HG02938 (cell line): ENCODE measurements around the gene PELI3.
A peak's percentile ranks its signal among the peaks of the same experiment; 100 is the strongest.
"Not testable (repeated sequence)": the region's sequence is repeated elsewhere in the genome, so short reads cannot be mapped to it uniquely, and the experiment has no call there.

ENCODE experiments used
- ATAC-seq: cut with Tn5 transposase; IDR thresholded peaks from one replicate; pipeline ENCODE4 v1.9.1; 2021; ENCODE audit warnings: mild to moderate bottlenecking, moderate library complexity; ENCODE audit not compliant: unreplicated experiment

The PELI3 gene, protein sequence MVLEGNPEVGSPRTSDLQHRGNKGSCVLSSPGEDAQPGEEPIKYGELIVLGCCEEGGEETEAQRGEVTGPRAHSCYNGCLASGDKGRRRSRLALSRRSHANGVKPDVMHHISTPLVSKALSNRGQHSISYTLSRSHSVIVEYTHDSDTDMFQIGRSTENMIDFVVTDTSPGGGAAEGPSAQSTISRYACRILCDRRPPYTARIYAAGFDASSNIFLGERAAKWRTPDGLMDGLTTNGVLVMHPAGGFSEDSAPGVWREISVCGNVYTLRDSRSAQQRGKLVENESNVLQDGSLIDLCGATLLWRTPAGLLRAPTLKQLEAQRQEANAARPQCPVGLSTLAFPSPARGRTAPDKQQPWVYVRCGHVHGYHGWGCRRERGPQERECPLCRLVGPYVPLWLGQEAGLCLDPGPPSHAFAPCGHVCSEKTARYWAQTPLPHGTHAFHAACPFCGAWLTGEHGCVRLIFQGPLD

DNA sequence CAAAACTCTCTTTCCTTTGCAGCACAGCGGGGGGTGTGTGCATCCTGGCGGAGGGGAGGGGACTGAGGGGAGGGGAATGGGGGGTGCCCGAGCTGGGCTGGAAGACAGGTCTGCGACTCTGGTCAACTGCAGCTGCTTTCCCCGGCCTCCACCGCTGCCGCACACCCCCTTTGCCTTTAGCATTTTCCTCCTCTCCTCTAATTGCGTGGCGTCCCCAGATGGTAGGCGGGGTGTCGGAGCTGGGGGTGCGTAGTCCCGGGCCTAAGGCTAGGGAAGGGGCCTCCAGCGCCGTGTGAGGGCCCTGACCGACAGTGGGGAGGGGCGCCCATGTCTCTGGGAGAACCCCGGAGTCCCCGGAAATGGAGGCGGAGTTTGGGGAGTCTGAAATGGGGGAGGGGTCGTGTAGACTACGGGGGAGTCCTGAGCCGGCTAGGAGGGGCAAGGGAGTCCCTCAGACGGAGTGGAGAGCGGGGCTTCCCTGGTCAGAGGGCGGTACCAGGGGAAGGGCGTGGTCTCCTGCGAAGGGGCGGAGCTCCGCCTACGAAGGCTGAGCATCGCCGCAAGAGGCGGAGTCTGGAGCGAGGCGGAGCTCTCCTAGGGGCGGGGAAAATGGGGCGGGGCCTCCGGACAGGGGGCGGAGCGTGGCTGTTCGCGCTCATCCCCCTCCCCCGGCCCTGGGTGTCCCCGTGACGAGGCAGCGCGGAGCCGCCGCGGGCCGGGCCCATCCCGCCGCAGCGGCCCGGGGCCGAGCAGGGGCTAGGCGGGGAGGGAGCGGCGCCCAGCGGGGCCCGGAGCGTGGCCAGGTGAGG lies at the start of gene PELI3:
Gene PELI3 (plus strand): TSS at position 681 of the 809 bp plus-strand sequence. CDS start 1,224 bp downstream, outside the sequence.
- peak; percentile 74 for ATAC-seq

DNA sequence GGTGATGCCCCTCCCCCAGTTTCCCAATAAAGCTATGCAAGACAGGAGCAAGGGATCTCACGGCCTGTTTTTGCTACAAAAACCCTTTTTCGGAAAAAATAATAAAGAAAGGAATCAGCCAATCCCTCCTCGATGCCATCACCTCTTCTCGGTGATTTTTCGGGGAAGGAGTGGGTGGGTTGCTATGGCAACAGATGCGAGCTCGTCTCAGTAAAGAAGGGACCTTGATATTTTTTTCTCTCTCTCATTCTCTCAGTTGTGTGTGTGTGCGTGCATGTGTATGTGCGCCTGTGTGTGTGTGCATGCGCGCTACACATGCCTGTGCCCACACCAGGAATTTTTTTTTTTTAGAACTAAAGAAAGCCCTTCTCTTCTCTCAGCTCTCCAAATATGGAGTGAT lies 49.7 kb upstream of the PELI3 start:
- no peak for ATAC-seq

DNA sequence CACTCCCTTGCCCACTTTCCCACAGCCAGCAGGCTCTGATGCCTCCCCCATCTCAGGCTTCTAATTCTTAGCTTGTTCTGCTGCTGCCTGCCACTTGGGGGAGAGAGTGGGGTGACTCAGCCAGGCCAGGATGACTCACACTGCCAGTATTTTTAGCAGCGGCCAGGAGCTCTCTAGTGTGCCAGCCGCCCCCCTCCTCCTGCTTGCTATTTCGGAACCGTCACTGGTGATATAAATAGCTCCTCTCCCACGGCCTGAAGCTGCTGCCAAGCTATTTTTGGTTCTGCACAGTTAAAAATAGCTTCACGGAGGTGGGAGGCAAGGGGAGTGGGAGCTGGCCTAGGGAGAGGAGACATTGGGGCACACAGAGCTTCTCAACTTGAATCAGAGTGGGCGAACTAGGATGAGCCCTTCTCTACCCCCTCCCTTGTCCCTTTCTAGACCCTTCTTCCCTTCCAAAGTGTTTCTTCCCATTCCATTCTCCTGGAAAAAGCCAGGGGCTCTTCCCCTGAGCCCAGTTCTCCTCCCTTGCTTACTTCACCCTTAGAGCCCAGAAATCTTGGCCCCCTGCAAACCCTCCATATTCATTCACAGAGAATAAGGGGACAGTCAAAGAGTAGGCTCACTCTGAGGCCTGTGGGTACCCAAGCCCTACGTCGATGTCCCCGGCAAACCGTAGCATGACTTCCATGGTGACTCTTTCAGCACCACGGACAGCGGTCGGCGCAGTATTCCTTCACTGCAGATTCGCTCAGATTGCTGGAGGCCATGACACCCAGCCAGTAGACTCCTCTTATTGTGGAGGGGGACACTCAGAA lies 48.3 kb upstream of the PELI3 start:
- no peak for ATAC-seq

DNA sequence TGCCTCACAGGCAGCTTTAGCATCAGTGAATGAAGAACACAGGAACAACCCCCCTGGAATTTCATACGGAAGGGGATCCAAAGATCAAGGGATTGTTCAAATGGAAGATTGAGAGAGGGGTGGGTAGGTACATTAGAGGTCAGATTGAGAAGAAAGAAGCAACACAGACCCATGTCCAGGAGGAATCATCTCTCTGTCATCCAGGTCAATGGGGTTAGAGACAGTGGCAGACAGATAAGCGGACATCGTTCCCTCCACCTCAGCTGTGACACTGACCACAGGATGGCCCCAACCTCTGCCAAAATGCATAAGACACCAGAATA lies 47.8 kb upstream of the PELI3 start:
- ATAC-seq = no peak

DNA sequence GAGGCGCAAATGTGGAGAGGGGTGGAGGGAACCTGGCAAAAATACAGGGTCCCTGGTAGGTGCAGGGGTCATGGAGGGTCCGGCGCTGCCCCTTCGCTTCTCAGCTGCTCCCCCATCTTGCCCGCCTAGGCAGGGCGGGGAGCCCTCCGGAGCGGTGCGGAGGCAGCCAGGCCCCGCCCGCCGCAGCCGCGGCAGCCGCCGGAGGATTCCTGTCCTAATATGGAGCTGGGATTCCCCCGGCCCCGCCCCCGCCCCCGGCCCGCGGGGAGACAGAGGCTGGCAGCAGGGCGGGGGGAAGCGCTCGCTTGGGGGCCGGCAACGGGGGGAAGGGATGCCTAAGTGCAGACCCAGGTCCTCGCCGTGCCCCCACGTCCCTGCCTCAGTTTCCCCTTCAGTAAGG lies 46.9 kb upstream of the PELI3 start:
- no peak for ATAC-seq

DNA sequence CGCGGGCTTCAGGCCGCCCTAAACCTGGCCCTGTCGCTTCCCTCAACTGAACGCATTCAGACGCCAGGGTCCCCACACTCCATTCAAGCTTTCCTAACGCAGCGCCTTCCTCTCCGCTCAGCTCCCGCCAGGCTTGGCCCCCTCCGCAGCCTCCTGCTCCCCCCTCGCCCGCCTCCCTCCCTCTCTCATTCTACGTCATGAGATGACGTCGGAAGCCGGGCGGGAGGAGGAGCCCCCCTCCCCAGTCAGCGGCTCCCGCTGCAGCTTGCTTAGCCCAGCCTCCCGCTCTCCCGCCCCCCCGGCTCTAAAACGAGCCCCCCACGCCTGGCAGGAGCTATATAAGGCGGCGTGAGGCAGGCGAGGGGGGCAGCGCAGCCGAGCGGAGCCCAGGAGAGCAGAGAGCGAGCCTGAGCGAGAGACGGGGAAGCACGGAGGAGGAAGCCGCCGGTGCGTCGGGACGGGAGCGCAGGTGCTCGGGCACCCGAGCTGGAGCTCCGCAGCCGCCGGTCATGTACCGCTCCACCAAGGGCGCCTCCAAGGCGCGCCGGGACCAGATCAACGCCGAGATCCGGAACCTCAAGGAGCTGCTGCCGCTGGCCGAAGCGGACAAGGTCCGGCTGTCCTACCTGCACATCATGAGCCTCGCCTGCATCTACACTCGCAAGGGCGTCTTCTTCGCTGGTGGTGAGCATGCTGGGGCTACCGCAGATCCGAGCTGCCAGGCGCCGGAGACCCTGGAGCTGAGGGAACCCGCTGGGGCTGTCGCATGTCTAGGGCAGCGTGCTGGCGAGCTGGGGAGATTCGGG lies 45.8 kb upstream of the PELI3 start, which contains the start of gene NPAS4:
Gene NPAS4 (plus strand): TSS at position 365 of the 806 bp plus-strand sequence. CDS start 145 bp downstream, at position 510.
- no peak for ATAC-seq

DNA sequence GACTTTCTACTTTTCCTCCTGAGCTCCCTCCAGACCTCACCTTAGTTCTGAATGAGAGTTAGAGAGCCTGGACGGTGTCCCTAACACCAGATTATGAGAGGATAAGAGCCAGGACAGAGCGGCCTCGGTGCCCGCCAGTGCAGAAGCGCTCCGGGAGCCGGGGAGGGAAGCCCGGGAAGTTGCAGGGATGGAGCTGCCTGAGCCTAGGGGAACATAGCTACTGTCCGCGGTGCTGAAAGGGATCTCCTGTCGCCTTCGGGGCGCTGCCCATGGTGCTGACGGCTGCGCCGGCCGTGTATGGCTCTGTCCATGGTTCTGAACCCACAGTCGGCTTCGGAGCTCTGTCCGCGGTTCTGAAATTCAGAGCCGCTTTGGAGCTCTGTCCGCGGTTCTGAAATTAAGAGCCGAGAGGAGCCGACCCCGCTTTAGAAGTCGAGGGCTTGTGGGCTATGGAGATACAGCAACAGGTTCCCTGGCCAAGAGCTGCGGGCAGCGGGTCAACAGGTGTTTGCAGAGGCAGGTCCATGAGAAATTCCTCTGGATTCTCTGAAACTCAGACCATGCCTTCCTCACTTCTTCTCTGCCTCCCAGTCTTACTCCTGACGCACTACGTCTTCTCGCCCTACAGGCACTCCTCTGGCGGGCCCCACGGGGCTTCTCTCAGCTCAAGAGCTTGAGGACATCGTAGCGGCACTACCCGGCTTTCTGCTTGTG lies 45.1 kb upstream of the PELI3 start:
- no peak for ATAC-seq

DNA sequence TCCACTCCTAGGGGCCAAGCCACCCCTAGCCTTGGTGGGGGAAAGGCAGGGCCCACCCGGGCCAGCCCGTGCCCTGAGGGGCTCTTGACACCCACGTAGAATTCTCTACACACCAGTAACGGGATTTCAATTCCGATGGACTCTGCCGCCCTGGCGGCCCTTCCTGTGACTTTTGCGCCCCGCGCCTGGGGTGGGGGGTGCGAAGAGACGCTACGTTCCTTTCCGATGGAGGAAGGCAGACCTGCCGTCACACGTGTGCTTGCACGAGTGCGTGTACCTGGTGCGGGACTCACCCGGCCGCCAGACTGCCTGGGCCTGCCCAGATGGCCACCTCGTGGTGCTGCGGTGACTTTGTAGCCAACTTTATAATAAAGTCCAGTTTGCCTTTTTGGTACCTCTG lies 40.4 kb upstream of the PELI3 start:
- no peak for ATAC-seq

DNA sequence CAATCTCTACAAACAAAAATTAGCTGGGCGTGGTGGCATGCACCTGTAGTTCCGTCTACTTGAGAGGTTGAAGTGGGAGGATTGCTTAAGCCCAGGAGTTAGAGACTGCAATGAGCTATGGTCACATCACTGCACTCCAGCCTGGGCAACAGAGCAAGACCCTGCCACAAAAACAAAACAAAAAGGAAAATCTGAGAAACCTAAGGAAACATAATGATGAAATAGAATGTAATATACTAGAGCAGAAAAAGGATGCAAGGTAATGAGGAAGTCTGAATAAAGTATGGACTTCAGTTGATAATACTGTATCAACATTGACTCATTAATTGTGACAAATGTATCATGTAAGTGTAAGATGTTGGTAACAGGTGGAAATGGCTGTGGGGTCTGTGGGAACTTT lies 37.8 kb upstream of the PELI3 start:
- no peak for ATAC-seq

DNA sequence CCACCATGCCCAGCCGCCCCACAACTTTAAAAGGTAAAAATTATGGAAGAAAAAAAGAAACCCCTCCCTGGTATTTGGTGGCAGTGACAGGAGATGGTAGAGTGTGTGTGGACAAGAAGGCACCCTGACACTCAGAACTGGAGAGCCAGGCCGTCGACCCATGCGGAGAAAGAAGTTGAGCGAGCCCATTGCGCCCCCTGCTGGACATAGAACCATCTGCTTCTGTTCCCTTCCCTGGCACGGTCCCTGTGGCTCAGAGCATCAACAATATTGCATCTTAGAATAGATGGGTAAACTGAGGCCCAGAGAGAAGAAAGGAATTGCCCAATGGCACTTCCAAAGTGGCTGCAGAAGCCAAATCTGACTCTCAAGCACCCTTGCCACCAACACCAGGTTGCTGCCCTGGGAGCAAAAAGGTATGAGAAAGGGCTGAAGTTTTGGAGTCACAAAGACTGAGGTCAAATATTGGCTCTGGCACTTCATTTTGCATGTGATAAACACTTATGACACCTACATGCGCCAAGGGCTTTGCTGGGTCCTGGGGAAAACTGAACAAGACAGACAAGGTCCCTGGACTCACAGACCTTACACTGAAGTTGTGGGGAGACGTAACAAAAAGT lies 36.6 kb upstream of the PELI3 start:
- no peak for ATAC-seq

DNA sequence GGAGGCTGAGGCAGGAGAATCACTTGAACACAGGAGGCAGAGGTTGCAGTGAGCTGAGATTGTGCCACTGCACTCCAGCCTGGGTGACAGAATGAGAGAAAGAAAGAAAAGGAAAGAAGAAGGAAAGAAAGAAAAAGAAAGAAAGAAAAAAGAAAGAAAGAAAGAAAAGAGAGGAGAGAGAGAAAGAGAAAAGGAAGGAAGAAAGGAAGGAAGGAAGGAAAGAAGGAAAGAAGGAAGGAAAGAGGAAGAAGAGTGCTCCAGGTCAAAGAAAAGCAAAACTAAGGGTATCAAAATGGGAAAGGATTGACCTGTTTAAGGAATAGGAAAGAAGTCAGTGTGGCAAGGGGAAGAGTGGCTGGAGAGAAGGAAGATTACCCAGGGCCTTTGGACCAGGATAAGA lies 35.4 kb upstream of the PELI3 start:
- not testable (repeated sequence) for ATAC-seq

DNA sequence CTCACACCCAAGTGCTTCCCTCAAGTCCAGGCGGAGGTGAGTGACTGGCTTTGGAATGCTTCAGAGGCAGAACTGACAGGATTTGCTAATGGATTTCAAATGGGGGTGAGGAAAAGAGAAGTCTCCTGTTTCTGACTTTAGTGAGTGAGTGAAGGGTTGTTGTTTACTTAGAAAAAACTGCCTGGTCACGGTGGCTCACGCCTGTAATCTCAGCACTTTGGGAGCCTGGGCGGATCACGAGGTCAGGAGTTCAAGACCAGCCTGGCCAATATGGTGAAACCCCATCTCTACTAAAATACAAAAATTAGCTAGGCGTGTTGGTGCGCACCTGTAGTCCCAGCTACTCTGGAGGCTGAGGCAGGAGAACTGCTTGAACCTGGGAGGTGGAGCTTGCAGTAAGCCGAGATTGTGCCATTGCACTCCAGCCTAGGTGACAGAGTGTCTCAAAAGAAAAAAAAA lies 34.8 kb upstream of the PELI3 start:
- ATAC-seq = not testable (repeated sequence)

DNA sequence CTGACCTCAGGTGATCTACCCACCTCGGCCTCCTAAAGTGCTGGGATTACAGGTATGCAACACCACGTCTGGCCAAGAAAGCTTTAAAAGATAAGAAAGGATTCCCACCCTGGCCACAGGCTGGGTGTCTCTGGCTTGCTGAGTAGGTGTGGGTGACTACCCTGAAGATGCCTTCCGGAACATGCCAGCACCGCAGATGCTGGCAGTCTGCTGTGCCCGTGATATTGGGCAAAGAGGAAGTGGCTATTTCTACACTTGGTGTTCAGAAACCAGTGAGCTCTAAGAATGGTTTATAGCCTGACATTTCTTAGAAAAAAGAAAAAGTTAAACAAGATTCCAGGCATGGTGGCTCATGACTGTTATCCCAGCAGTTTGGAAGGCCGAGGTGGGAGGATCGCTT lies 34.1 kb upstream of the PELI3 start:
- ATAC-seq = no peak

DNA sequence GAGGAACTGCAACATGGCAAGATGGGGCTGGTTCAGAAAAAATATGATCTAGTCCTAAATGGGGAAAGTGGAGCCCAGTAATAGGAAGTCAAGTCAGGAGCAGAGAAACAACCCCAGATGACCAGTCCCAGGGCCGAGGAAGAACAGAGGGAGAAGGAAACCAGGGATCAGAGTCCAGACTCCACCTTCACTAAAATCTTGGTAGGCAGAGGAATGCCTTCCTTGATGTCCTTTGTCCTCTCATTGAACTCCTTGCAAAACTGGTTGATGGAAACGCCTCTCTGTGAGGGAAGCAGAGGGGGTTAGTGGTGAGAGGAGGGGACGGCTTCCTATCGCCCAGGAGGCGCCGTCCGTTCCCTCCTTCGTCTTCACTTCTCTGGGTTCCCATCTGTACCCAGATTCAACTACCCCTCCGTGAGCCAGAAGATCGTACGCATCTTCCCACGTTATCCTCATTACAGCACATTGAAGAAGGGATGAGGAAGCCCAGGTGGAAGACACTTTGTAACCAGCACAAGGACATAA lies 28.7 kb upstream of the PELI3 start:
- ATAC-seq = no peak

DNA sequence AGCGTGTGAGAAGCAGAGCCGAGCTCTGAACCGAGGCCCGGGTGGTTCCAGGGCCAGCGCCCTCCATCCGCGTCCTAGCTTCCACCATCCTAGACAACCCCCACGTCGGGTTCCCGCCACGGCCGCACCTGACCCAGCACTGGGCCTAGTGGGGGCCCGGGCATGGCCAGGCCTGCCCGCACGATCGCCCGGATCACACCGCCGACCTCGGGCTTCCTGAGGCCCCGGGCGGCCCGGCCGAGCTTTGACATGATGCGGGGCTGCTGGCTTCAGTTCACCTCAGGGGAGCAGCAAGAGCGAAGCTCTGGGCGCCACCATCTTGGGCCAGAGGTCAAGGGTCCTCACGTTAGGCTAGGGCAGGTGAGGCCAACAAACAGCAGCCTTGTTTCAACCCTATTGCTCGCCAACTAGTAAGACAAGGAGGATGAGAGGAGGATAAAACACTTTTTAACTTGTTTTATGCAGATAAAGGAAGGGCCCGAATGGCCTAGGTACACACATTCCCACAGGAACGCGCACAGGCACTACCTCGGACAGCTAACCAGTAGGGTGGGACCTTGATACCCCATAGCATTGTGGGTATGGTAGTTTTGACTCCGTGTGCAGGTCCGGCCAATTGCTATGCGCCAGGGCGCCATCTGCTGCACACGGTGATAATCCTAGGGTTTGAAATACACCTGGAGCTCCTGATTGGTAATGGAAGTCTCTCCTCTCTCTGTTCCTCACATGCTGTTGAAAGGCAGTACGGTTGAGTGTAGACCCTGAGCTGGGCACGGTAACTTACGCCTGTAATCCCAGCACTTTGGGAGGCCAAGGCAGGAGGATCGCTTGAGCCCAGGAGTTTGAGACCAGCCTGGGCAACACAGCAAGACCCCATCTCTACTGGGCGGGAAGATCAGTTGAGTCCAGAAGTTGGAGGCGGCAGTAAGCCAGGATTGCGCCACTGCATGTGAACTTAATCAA lies 27.9 kb upstream of the PELI3 start, which contains the start of gene MRPL11:
Gene MRPL11 (minus strand): TSS at position 345 of the 963 bp plus-strand sequence. CDS start 94 bp downstream, at position 251.
- ATAC-seq = peak; percentile 89

DNA sequence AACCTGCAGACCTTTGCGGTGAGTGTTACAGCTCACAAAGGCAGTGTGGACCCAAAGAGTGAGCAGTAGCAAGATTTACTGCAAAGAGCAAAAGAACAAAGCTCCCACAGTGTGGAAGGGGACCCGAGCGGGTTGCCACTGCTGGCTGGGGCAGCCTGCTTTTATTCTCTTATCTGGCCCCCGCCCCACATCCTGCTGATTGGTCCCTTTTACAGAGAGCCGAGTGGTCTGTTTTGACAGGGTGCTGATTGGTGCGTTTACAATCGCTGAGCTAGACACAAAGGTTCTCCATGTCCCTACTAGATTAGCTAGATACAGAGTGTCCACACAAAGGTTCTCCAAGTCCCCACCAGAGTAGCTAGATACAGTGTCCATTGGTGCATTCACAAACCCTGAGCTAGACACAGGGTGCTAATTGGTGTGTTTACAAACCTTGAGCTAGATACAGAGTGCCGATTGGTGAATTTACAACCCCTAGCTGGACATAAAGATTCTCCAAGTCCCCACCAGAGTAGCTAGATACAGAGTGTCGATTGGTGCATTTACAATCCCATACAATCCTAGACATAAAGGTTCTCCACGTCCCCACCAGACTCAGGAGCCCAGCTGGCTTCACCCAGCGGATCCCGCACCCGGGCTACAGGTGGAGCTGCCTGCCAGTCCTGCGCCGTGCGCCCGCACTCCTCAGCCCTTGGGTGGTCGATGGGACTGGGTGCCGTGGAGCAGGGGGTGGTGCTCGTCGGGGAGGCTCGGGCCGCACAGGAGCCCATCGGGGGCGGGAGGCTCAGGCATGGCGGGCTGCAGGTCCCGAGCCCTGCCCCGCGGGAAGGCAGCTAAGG lies 26.4 kb upstream of the PELI3 start:
- not testable (repeated sequence) for ATAC-seq

DNA sequence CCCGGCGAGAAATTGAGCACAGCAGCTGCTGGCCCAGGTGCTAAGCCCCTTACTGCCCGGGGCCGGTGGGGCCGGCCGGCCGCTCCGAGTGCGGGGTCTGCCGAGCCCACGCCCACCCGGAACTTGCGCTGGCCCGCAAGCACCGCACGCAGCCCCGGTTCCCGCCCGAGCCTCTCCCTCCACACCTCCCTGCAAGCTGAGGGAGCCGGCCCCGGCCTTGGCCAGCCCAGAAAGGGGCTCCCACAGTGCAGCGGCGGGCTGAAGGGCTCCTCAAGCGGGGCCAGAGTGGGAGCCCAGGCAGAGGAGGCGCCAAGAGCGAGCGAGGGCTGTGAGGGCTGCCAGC lies 25.8 kb upstream of the PELI3 start:
- ATAC-seq = not testable (repeated sequence)
